ENCODE results near the gene AP2M1. TPM values are rescaled to one million over a fixed set of nuclear protein-coding genes. Genes with fewer than 3 reads are reported as not detected.

AP2M1 gene
- total RNA-seq = 100 to 1,000 TPM; 178 to 227 (median 198) TPM

- TF ChIP-seq CTCF (IDR thresholded peaks at IDR 0.05; ENCODE audit: low read depth) = no peak
These were observed at the start of gene AP2M1 for GRCh38 chr3:184174646-184175492. Gene AP2M1, plus strand, starts transcription at chr3:184174855. Its CDS starts 2,139 bp downstream, at chr3:184176994.

- no peak for TF ChIP-seq CTCF (IDR thresholded peaks at IDR 0.05; ENCODE audit: low read depth)
These were observed 48.6 kb upstream of the AP2M1 start for GRCh38 chr3:184126006-184126405.

GRCh38 chr3:184129012-184129411 is 45.6 kb upstream of the AP2M1 start:
- no peak for TF ChIP-seq CTCF (IDR thresholded peaks at IDR 0.05; ENCODE audit: low read depth)

GRCh38 chr3:184132945-184133344 is 41.7 kb upstream of the AP2M1 start:
- TF ChIP-seq CTCF (IDR thresholded peaks at IDR 0.05; ENCODE audit: low read depth) = no peak

- no peak for TF ChIP-seq CTCF (IDR thresholded peaks at IDR 0.05; ENCODE audit: low read depth)
These were observed 40.6 kb upstream of the AP2M1 start for GRCh38 chr3:184133840-184134745.

DNA sequence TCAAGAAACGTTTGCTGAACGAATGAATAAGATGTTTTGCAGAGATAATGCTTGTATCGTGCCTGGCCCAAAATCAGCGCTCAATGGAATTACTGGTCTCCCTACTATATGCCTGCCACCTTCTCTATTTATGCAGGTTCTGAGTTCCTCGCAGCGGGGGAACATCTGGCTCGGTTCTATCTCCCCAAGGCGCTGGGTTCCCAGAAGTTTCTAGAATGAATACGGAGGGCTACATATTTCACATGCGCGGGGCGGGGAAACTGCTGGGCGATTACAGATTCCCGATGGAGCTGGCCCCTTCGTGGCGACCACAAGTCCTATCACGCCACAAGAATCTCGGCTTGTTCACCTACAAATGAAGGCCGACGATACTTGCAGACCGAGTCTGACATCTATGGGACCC is 39.9 kb upstream of the AP2M1 start:
- TF ChIP-seq CTCF (IDR thresholded peaks at IDR 0.05; ENCODE audit: low read depth) = no peak
